ENCODE measurements around the gene MAPK8.

MAPK8 gene

DNA sequence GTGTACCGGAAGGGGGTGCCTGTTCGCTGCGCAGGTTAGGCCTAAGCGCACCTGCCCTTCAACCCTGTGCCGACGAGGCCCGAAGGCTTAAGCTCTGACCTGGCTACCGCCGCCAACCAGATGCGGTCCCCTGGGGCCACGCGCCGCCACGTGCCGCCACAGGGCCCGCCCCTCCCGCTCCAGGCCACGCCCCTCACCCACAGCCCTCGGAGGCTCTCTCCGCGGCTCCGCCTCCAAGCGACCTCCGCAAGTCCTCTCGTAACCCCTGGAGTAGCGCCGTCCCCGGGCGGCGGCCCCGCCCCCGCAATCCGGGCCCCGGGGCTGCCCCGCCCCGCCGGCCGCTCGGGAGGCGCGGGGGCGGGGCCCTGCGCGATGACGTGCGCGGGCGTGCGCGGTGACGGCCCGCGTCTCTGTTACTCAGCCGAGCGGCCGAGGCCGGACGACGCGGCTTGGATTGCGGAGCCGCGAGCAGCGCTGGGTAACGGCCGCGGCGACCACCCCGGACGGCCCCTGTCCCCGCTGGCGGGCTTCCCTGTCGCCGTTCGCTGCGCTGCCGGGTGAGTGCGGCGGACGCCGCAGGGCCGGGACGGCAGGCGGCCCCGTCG, at the start of gene MAPK8:
Gene MAPK8, plus strand, starts transcription at position 413 of the 605 bp plus-strand sequence. CDS start 94,984 bp downstream, outside the sequence.
- TF ChIP-seq, protein P1, sequence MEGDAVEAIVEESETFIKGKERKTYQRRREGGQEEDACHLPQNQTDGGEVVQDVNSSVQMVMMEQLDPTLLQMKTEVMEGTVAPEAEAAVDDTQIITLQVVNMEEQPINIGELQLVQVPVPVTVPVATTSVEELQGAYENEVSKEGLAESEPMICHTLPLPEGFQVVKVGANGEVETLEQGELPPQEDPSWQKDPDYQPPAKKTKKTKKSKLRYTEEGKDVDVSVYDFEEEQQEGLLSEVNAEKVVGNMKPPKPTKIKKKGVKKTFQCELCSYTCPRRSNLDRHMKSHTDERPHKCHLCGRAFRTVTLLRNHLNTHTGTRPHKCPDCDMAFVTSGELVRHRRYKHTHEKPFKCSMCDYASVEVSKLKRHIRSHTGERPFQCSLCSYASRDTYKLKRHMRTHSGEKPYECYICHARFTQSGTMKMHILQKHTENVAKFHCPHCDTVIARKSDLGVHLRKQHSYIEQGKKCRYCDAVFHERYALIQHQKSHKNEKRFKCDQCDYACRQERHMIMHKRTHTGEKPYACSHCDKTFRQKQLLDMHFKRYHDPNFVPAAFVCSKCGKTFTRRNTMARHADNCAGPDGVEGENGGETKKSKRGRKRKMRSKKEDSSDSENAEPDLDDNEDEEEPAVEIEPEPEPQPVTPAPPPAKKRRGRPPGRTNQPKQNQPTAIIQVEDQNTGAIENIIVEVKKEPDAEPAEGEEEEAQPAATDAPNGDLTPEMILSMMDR (IDR thresholded peaks at IDR 0.05; ENCODE audit: low read depth, low read length) = no peak
- peak within 1 kb of the TSS; percentile 97 for H3K27ac ChIP-seq

GRCh38 chr10:48257407-48257961, 49.0 kb upstream of the MAPK8 start:
- Histone ChIP-seq H3K27ac (no peak overlapping the region), H3K27me3 (ENCODE audit: insufficient read depth, low read depth, severe bottlenecking) (no peaks in the 10 kb centered on the region), H3K4me3 (ENCODE audit: low read depth, low read length) (no peak overlapping the region), H3K9me3 (ENCODE audit: severe bottlenecking) (peaks cover 4% of the 10 kb centered on the region), H3K36me3 (no peaks in the 10 kb centered on the region)
- TF ChIP-seq, protein P1 (IDR thresholded peaks at IDR 0.05; ENCODE audit: low read depth, low read length) = no peak
- DNase-seq = no peak

More for the DNA sequence above, at the start of gene MAPK8:
- Histone ChIP-seq H3K4me3 (ENCODE audit: low read depth, low read length) (peak within 1 kb of the TSS; percentile 64), H3K36me3 (peaks cover 7% of the 10 kb centered on the region), H3K9me3 (ENCODE audit: severe bottlenecking) (no peaks in the 10 kb centered on the region), H3K27me3 (ENCODE audit: insufficient read depth, low read depth, severe bottlenecking) (no peaks in the 10 kb centered on the region)
- peak; percentile 96 for DNase-seq

DNA sequence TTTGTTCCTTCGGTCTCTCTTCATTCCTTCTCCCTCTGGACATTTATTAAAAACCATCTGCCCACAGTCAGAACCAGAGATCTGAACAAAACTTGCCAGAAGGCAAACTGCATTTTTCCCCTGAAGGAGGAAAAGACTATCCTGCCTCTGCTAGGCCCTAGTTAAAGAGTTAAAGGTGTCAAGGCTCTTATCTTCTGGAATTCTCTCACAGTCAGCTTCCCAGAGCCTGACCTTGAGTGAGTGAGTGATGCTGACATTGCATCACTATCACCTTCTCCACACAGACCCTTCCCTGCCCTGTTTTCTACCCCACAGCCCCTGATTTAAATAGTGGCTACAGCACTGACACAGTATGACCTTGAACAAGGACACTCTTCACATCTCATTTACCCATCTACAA, 48.4 kb upstream of the MAPK8 start:
- DNase-seq = no peak
- no peaks in the 10 kb centered on the region for H3K27me3 ChIP-seq (ENCODE audit: insufficient read depth, low read depth, severe bottlenecking)
- H3K36me3 ChIP-seq = no peaks in the 10 kb centered on the region
- H3K27ac ChIP-seq = no peak overlapping the region
- H3K4me3 ChIP-seq (ENCODE audit: low read depth, low read length) = no peak overlapping the region
- H3K9me3 ChIP-seq (ENCODE audit: severe bottlenecking) = peaks cover 4% of the 10 kb centered on the region
- TF ChIP-seq, protein P1 (IDR thresholded peaks at IDR 0.05; ENCODE audit: low read depth, low read length) = no peak

- Histone ChIP-seq H3K36me3 (no peaks in the 10 kb centered on the region), H3K4me3 (ENCODE audit: low read depth, low read length) (no peak overlapping the region), H3K9me3 (ENCODE audit: severe bottlenecking) (no peaks in the 10 kb centered on the region), H3K27me3 (ENCODE audit: insufficient read depth, low read depth, severe bottlenecking) (no peaks in the 10 kb centered on the region), H3K27ac (no peak overlapping the region)
- DNase-seq = no peak
- TF ChIP-seq, protein P1 (IDR thresholded peaks at IDR 0.05; ENCODE audit: low read depth, low read length) = 0 out of 2 replicates have a peak, but pooled peaks have one; percentile 24
Measured at GRCh38 chr10:48266528-48266927, 39.9 kb upstream of the MAPK8 start.

GRCh38 chr10:48271047-48271730, 35.3 kb upstream of the MAPK8 start:
- Histone ChIP-seq H3K9me3 (ENCODE audit: severe bottlenecking) (no peaks in the 10 kb centered on the region), H3K4me3 (ENCODE audit: low read depth, low read length) (no peak overlapping the region), H3K27me3 (ENCODE audit: insufficient read depth, low read depth, severe bottlenecking) (no peaks in the 10 kb centered on the region), H3K36me3 (no peaks in the 10 kb centered on the region), H3K27ac (no peak overlapping the region)
- DNase-seq = no peak
- TF ChIP-seq, protein P1 (IDR thresholded peaks at IDR 0.05; ENCODE audit: low read depth, low read length) = no peak

Measured in WERI-Rb-1 (cell line).